Measurements from ENCODE around the gene OARD1.

GRCh38 chr6:41078101-41078500 is 5.9 kb upstream of the OARD1 start:
- no peak for TF ChIP-seq CTCF (IDR thresholded peaks at IDR 0.05)
- no peak for TF ChIP-seq POLR2A (IDR thresholded peaks at IDR 0.05)

All from body of pancreas (tissue), 4 donors.